ENCODE measurements around the gene OTUD6A. TPM values are rescaled to one million over a fixed set of nuclear protein-coding genes. Genes with fewer than 3 reads are reported as not detected.

OTUD6A gene
- total and polyA plus RNA-seq, 5 donors from 2014 or later: not detected

- Mint-ChIP-seq H3K4me1 (no peaks in the 10 kb centered on the region), H3K27me3 (peaks cover 7% of the 10 kb centered on the region), H3K4me3 (no peak within 1 kb of the TSS), H3K27ac (no peak within 1 kb of the TSS), H3K36me3 (no peaks in the 10 kb centered on the region), H3K9me3 (no peaks in the 10 kb centered on the region)
- no peaks in the 10 kb centered on the region for H3K4me1 ChIP-seq (ENCODE audit: control insufficient read depth, insufficient read depth, low read length, poor library complexity, severe bottlenecking)
- no peaks in the 10 kb centered on the region for H3K9me3 ChIP-seq (ENCODE audit: control insufficient read depth in 2 of 2, low read length in 2 of 2)
- no peak within 1 kb of the TSS for H3K4me3 ChIP-seq (ENCODE audit: low read depth, low read length)
- ATAC-seq (ENCODE audit: low read depth in 2 of 2): no peak
- DNase-seq: no peak
- no peaks in the 10 kb centered on the region for H3K27me3 ChIP-seq (ENCODE audit: control insufficient read depth, insufficient read depth, low read length)
- H3K27ac ChIP-seq (ENCODE audit: insufficient read depth, low read length, poor library complexity, severe bottlenecking): no peak within 1 kb of the TSS
- no peaks in the 10 kb centered on the region for H3K36me3 ChIP-seq (ENCODE audit: control insufficient read depth, insufficient read depth, low read length)
Observed at GRCh38 chrX:70049925-70050324, 12.3 kb upstream of the OTUD6A start, which contains the start of gene AWAT2. Gene AWAT2, minus strand, starts transcription at chrX:70049938. Its CDS starts 6 bp downstream, at chrX:70049932.

GRCh38 chrX:70052895-70053615 is 9.2 kb upstream of the OTUD6A start:
- H3K4me3 ChIP-seq (ENCODE audit: low read depth, low read length): no peak overlapping the region
- no peaks in the 10 kb centered on the region for H3K4me1 ChIP-seq (ENCODE audit: control insufficient read depth, insufficient read depth, low read length, poor library complexity, severe bottlenecking)
- ATAC-seq (ENCODE audit: low read depth in 2 of 2) (no peak), DNase-seq (no peak)
- H3K27ac ChIP-seq (ENCODE audit: insufficient read depth, low read length, poor library complexity, severe bottlenecking): no peak overlapping the region
- Mint-ChIP-seq H3K27me3 (peaks cover 7% of the 10 kb centered on the region), H3K4me3 (no peak overlapping the region), H3K9me3 (no peaks in the 10 kb centered on the region), H3K27ac (no peak overlapping the region), H3K4me1 (no peaks in the 10 kb centered on the region), H3K36me3 (no peaks in the 10 kb centered on the region)
- no peaks in the 10 kb centered on the region for H3K36me3 ChIP-seq (ENCODE audit: control insufficient read depth, insufficient read depth, low read length)
- H3K27me3 ChIP-seq (ENCODE audit: control insufficient read depth, insufficient read depth, low read length): no peaks in the 10 kb centered on the region
- no peaks in the 10 kb centered on the region for H3K9me3 ChIP-seq (ENCODE audit: control insufficient read depth in 2 of 2, low read length in 2 of 2)

- no peak for ATAC-seq (ENCODE audit: low read depth in 2 of 2)
- H3K9me3 ChIP-seq (ENCODE audit: control insufficient read depth in 2 of 2, low read length in 2 of 2): no peaks in the 10 kb centered on the region
- no peak for DNase-seq
- H3K27ac ChIP-seq (ENCODE audit: insufficient read depth, low read length, poor library complexity, severe bottlenecking): no peak overlapping the region
- no peaks in the 10 kb centered on the region for H3K9me3 Mint-ChIP-seq
- H3K4me3 ChIP-seq (ENCODE audit: low read depth, low read length): no peak overlapping the region
- H3K36me3 Mint-ChIP-seq: no peaks in the 10 kb centered on the region
- H3K27ac Mint-ChIP-seq: no peak overlapping the region
- no peaks in the 10 kb centered on the region for H3K36me3 ChIP-seq (ENCODE audit: control insufficient read depth, insufficient read depth, low read length)
- no peak overlapping the region for H3K4me3 Mint-ChIP-seq
- H3K4me1 ChIP-seq (ENCODE audit: control insufficient read depth, insufficient read depth, low read length, poor library complexity, severe bottlenecking): no peaks in the 10 kb centered on the region
- no peaks in the 10 kb centered on the region for H3K4me1 Mint-ChIP-seq
- peaks cover 7% of the 10 kb centered on the region for H3K27me3 Mint-ChIP-seq
- H3K27me3 ChIP-seq (ENCODE audit: control insufficient read depth, insufficient read depth, low read length): no peaks in the 10 kb centered on the region
Observed at GRCh38 chrX:70054391-70054790, 7.9 kb upstream of the OTUD6A start.

DNA sequence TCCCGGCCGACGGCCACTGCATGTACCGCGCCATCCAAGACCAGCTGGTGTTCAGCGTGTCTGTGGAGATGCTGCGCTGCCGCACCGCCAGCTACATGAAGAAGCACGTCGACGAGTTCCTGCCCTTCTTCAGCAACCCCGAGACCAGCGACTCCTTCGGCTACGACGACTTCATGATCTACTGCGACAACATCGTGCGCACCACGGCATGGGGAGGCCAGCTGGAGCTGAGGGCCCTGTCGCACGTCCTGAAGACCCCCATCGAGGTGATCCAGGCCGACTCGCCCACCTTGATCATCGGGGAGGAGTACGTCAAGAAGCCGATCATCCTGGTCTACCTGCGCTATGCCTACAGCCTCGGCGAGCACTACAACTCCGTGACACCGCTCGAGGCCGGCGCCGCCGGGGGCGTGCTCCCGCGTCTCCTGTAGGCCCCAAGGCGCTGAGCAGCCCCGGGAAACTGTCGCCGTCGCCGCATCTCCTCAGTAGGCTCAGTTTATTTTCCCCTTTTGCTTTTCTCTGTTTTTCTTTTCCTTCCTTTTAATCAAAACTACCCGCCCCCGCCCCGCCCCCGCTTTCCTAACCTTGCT is 799 bp downstream of the OTUD6A start:
- Histone ChIP-seq H3K4me1 (ENCODE audit: control insufficient read depth, insufficient read depth, low read length, poor library complexity, severe bottlenecking) (no peaks in the 10 kb centered on the region), H3K36me3 (ENCODE audit: control insufficient read depth, insufficient read depth, low read length) (no peaks in the 10 kb centered on the region), H3K4me3 (ENCODE audit: low read depth, low read length) (no peak overlapping the region), H3K9me3 (ENCODE audit: control insufficient read depth in 2 of 2, low read length in 2 of 2) (no peaks in the 10 kb centered on the region), H3K27me3 (ENCODE audit: control insufficient read depth, insufficient read depth, low read length) (no peaks in the 10 kb centered on the region), H3K27ac (ENCODE audit: insufficient read depth, low read length, poor library complexity, severe bottlenecking) (no peak overlapping the region)
- Mint-ChIP-seq H3K9me3 (peaks cover 0 to 4% (median 0%) of the 10 kb centered on the region in 7 donors), H3K27ac (no peak overlapping the region), H3K27me3 (no peaks in the 10 kb centered on the region), H3K4me3 (no peak overlapping the region), H3K36me3 (no peaks in the 10 kb centered on the region), H3K4me1 (no peaks in the 10 kb centered on the region)
- DNase-seq (no peak), ATAC-seq (ENCODE audit: low read depth in 2 of 2) (no peak)

- Mint-ChIP-seq H3K9me3 (peaks cover 0 to 4% (median 0%) of the 10 kb centered on the region in 7 donors), H3K36me3 (no peaks in the 10 kb centered on the region), H3K27me3 (peaks cover 4% of the 10 kb centered on the region), H3K27ac (no peak overlapping the region), H3K4me3 (no peak overlapping the region), H3K4me1 (no peaks in the 10 kb centered on the region)
- no peaks in the 10 kb centered on the region for H3K9me3 ChIP-seq (ENCODE audit: control insufficient read depth in 2 of 2, low read length in 2 of 2)
- H3K36me3 ChIP-seq (ENCODE audit: control insufficient read depth, insufficient read depth, low read length): no peaks in the 10 kb centered on the region
- H3K4me3 ChIP-seq (ENCODE audit: low read depth, low read length): no peak overlapping the region
- no peaks in the 10 kb centered on the region for H3K4me1 ChIP-seq (ENCODE audit: control insufficient read depth, insufficient read depth, low read length, poor library complexity, severe bottlenecking)
- no peak for ATAC-seq (ENCODE audit: low read depth in 2 of 2)
- DNase-seq: no peak
- H3K27ac ChIP-seq (ENCODE audit: insufficient read depth, low read length, poor library complexity, severe bottlenecking): no peak overlapping the region
- no peaks in the 10 kb centered on the region for H3K27me3 ChIP-seq (ENCODE audit: control insufficient read depth, insufficient read depth, low read length)
Observed at GRCh38 chrX:70066646-70067045, 4.4 kb downstream of the OTUD6A start.

GRCh38 chrX:70079297-70079696 is 17.0 kb downstream of the OTUD6A start:
- H3K27ac Mint-ChIP-seq: no peak overlapping the region
- H3K9me3 ChIP-seq (ENCODE audit: control insufficient read depth in 2 of 2, low read length in 2 of 2): no peaks in the 10 kb centered on the region
- no peaks in the 10 kb centered on the region for H3K36me3 ChIP-seq (ENCODE audit: control insufficient read depth, insufficient read depth, low read length)
- DNase-seq (no peak), ATAC-seq (ENCODE audit: low read depth in 2 of 2) (no peak)
- H3K4me3 Mint-ChIP-seq: no peak overlapping the region
- no peaks in the 10 kb centered on the region for H3K27me3 ChIP-seq (ENCODE audit: control insufficient read depth, insufficient read depth, low read length)
- H3K36me3 Mint-ChIP-seq: no peaks in the 10 kb centered on the region
- H3K9me3 Mint-ChIP-seq: peaks cover 0 to 2% (median 0%) of the 10 kb centered on the region in 7 donors
- H3K4me1 ChIP-seq (ENCODE audit: control insufficient read depth, insufficient read depth, low read length, poor library complexity, severe bottlenecking): no peaks in the 10 kb centered on the region
- H3K27ac ChIP-seq (ENCODE audit: insufficient read depth, low read length, poor library complexity, severe bottlenecking): no peak overlapping the region
- H3K27me3 Mint-ChIP-seq: peaks cover 9% of the 10 kb centered on the region
- H3K4me3 ChIP-seq (ENCODE audit: low read depth, low read length): no peak overlapping the region
- H3K4me1 Mint-ChIP-seq: no peaks in the 10 kb centered on the region

DNA sequence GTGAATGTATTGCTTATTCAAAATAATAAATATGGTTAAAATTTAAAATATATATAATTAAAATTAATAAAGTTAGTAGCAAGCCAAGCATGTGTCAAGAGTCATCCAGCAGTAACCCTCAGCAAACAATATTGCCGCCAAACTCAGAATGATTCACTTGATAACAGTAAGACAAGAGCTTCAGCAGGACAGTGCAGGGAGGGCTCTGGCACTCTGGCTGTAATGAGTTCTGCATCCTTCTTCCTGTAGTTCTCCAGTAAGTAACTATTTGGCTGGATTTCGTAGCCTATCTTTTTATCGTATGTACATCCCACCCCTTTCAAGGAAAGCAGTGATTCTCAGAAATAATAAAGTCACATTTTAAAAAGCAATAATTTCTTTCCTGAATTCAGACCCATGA is 17.6 kb downstream of the OTUD6A start:
- H3K27ac ChIP-seq (ENCODE audit: insufficient read depth, low read length, poor library complexity, severe bottlenecking): no peak overlapping the region
- no peak overlapping the region for H3K4me3 ChIP-seq (ENCODE audit: low read depth, low read length)
- Mint-ChIP-seq H3K27me3 (peaks cover 8% of the 10 kb centered on the region), H3K36me3 (no peaks in the 10 kb centered on the region), H3K9me3 (peaks cover 0 to 2% (median 0%) of the 10 kb centered on the region in 7 donors), H3K27ac (no peak overlapping the region), H3K4me3 (no peak overlapping the region), H3K4me1 (no peaks in the 10 kb centered on the region)
- DNase-seq (no peak), ATAC-seq (ENCODE audit: low read depth in 2 of 2) (no peak)
- no peaks in the 10 kb centered on the region for H3K27me3 ChIP-seq (ENCODE audit: control insufficient read depth, insufficient read depth, low read length)
- no peaks in the 10 kb centered on the region for H3K4me1 ChIP-seq (ENCODE audit: control insufficient read depth, insufficient read depth, low read length, poor library complexity, severe bottlenecking)
- no peaks in the 10 kb centered on the region for H3K36me3 ChIP-seq (ENCODE audit: control insufficient read depth, insufficient read depth, low read length)
- no peaks in the 10 kb centered on the region for H3K9me3 ChIP-seq (ENCODE audit: control insufficient read depth in 2 of 2, low read length in 2 of 2)

DNA sequence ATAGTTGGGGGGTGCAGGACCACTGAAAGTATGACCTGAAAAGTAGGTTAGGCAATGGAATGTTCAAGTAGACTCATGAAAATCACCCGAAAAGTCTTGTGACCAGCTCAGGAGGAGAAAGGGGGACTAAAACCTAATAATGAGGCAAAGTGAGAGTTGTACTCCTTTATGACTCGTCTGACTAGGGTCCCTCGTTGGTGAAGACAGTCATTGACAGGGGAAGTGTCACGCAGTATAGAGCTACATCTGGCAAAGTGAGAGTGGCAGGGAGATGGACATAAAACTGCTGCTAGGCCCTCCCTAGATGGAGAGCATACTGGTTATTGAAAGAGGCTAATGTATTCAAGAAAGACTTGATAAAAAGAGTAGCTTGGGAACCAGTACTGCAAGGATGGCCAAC is 20.5 kb downstream of the OTUD6A start:
- Mint-ChIP-seq H3K27me3 (peaks cover 8% of the 10 kb centered on the region), H3K36me3 (no peaks in the 10 kb centered on the region), H3K4me3 (no peak overlapping the region), H3K27ac (no peak overlapping the region), H3K9me3 (peaks cover 0 to 1% (median 0%) of the 10 kb centered on the region in 7 donors), H3K4me1 (no peaks in the 10 kb centered on the region)
- H3K36me3 ChIP-seq (ENCODE audit: control insufficient read depth, insufficient read depth, low read length): no peaks in the 10 kb centered on the region
- no peaks in the 10 kb centered on the region for H3K27me3 ChIP-seq (ENCODE audit: control insufficient read depth, insufficient read depth, low read length)
- no peaks in the 10 kb centered on the region for H3K4me1 ChIP-seq (ENCODE audit: control insufficient read depth, insufficient read depth, low read length, poor library complexity, severe bottlenecking)
- no peak for ATAC-seq (ENCODE audit: low read depth in 2 of 2)
- no peak for DNase-seq
- no peak overlapping the region for H3K4me3 ChIP-seq (ENCODE audit: low read depth, low read length)
- no peaks in the 10 kb centered on the region for H3K9me3 ChIP-seq (ENCODE audit: control insufficient read depth in 2 of 2, low read length in 2 of 2)
- no peak overlapping the region for H3K27ac ChIP-seq (ENCODE audit: insufficient read depth, low read length, poor library complexity, severe bottlenecking)
